DND-41 (cell line): ENCODE measurements around the gene ISYNA1.

Experiments
- ATAC-seq: fragments of 200-7000 bp; cut with Tn5 transposase; 3 replicates; pipeline ENCODE4 v1.9.1; 2021; ENCODE audit warnings: low read depth; ENCODE audit not compliant: insufficient read depth
- DNase-seq: peaks from one replicate; pipeline ENCODE4 v3.0.0-alpha.2; 2020
- H2AFZ ChIP-seq: 2 replicates; pipeline ENCODE4 v1.6.0; 2012; ENCODE audit warnings: low read depth, low read length
- H3K27ac ChIP-seq: 2 replicates; pipeline ENCODE4 v1.5.1; 2012; ENCODE audit warnings: low read length, inconsistent platforms
- H3K27me3 ChIP-seq: fragments of 200-600 bp; sonication (generic); 2 replicates; pipeline ENCODE4 v1.6.0; 2012; ENCODE audit warnings: low read length, mild to moderate bottlenecking, inconsistent platforms; ENCODE audit not compliant: insufficient read depth, poor library complexity
- H3K36me3 ChIP-seq: 2 replicates; pipeline ENCODE4 v1.5.1; 2012; ENCODE audit warnings: low read length, inconsistent platforms; ENCODE audit not compliant: insufficient read depth
- H3K4me1 ChIP-seq: 2 replicates; pipeline ENCODE4 v1.5.1; 2012; ENCODE audit warnings: mild to moderate bottlenecking, low read length; ENCODE audit not compliant: insufficient read depth
- H3K4me2 ChIP-seq: 2 replicates; pipeline ENCODE4 v1.6.0; 2012; ENCODE audit warnings: mild to moderate bottlenecking, moderate library complexity, low read length, inconsistent platforms; ENCODE audit not compliant: insufficient read depth
- H3K4me3 ChIP-seq, 2 experiments: fragments of 200-600 bp in 1 of 2; shearing (Covaris generic) in 1 of 2; 2 replicates each; pipeline ENCODE4 v1.5.1; 2012 to 2016; ENCODE audit warnings: inconsistent platforms in 2 of 2, low read length in 2 of 2, mild to moderate bottlenecking in 2 of 2, low read depth in 1 of 2, moderate library complexity in 1 of 2
- H3K79me2 ChIP-seq: 2 replicates; pipeline ENCODE4 v1.6.0; 2012; ENCODE audit warnings: low read length, inconsistent platforms; ENCODE audit not compliant: insufficient read depth
- H3K9ac ChIP-seq: 2 replicates; pipeline ENCODE4 v1.6.0; 2012; ENCODE audit warnings: low read depth, mild to moderate bottlenecking, inconsistent platforms, low read length, moderate library complexity
- H3K9me3 ChIP-seq: 2 replicates; pipeline ENCODE4 v1.5.1; 2012; ENCODE audit warnings: low read length, moderate library complexity, mild to moderate bottlenecking, inconsistent platforms; ENCODE audit not compliant: insufficient read depth, severe bottlenecking
- H4K20me1 ChIP-seq: 2 replicates; pipeline ENCODE4 v1.6.0; 2012; ENCODE audit warnings: low read length; ENCODE audit not compliant: insufficient read depth
- EZH2 ChIP-seq: IDR thresholded peaks from 3 replicates; pipeline ENCODE4 v1.6.1; 2012; ENCODE audit warnings: borderline replicate concordance, low read depth, mild to moderate bottlenecking, moderate library complexity, low read length, inconsistent platforms; ENCODE audit not compliant: severe bottlenecking
- TF ChIP-seq, protein P1 (sequence below): IDR thresholded peaks from 2 replicates; pipeline ENCODE4 v1.5.1; 2012; ENCODE audit warnings: borderline replicate concordance, low read length, moderate library complexity, mild to moderate bottlenecking; ENCODE audit not compliant: poor library complexity, severe bottlenecking; ENCODE audit errors: extremely low read depth

ISYNA1 gene

DNA sequence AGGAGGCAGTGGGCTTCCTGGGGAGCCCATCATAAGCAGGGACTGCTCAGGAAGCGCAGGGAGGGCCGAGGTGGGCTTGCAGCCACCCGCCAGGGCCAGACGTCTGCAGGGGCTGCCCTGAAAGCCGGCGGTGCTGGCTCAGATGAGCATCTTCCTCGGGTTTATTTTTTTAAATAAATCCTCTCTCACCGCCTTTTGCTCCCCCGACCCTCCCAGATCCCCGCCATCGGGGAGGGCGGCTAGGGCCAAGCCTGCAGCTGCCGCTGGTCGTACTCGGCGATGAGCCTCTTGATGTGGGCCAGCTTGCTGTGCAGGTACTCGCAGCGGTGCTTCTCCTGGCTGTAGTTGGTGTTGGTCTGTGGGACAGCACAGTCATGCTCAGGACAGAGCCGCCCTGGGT is 6.6 kb upstream of the ISYNA1 start:
- Histone ChIP-seq H3K79me2 (no peaks in the 10 kb centered on the region), H3K36me3 (peaks cover 59% of the 10 kb centered on the region)
- TF ChIP-seq, protein P1, sequence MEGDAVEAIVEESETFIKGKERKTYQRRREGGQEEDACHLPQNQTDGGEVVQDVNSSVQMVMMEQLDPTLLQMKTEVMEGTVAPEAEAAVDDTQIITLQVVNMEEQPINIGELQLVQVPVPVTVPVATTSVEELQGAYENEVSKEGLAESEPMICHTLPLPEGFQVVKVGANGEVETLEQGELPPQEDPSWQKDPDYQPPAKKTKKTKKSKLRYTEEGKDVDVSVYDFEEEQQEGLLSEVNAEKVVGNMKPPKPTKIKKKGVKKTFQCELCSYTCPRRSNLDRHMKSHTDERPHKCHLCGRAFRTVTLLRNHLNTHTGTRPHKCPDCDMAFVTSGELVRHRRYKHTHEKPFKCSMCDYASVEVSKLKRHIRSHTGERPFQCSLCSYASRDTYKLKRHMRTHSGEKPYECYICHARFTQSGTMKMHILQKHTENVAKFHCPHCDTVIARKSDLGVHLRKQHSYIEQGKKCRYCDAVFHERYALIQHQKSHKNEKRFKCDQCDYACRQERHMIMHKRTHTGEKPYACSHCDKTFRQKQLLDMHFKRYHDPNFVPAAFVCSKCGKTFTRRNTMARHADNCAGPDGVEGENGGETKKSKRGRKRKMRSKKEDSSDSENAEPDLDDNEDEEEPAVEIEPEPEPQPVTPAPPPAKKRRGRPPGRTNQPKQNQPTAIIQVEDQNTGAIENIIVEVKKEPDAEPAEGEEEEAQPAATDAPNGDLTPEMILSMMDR, result no peak
- TF ChIP-seq EZH2, result no peak

GRCh38 chr19:18443831-18444230 is 5.9 kb upstream of the ISYNA1 start:
- peaks cover 52% of the 10 kb centered on the region for H3K36me3 ChIP-seq
- no peaks in the 10 kb centered on the region for H3K4me1 ChIP-seq
- no peak overlapping the region for H3K4me2 ChIP-seq
- TF ChIP-seq, protein P1, result no peak
- TF ChIP-seq EZH2, result no peak
- no peak overlapping the region for H3K27ac ChIP-seq
- ATAC-seq (no peak), DNase-seq (no peak)
- no peaks in the 10 kb centered on the region for H3K79me2 ChIP-seq
- H3K9me3 ChIP-seq, result no peaks in the 10 kb centered on the region
- no peak overlapping the region for H3K9ac ChIP-seq
- no peak overlapping the region for H3K4me3 ChIP-seq
- H3K27me3 ChIP-seq, result no peaks in the 10 kb centered on the region
- H4K20me1 ChIP-seq, result peaks cover 20% of the 10 kb centered on the region; the same call in 1 of the 2 replicates
- H2AFZ ChIP-seq, result no peak overlapping the region

More for the DNA sequence above, 6.6 kb upstream of the ISYNA1 start:
- no peaks in the 10 kb centered on the region for H3K4me1 ChIP-seq
- H3K4me2 ChIP-seq, result no peak overlapping the region
- no peak overlapping the region for H3K4me3 ChIP-seq
- DNase-seq (no peak), ATAC-seq (no peak)
- H3K9me3 ChIP-seq, result no peaks in the 10 kb centered on the region
- no peak overlapping the region for H3K27ac ChIP-seq
- no peak overlapping the region for H3K9ac ChIP-seq
- no peaks in the 10 kb centered on the region for H3K27me3 ChIP-seq
- no peak overlapping the region for H2AFZ ChIP-seq
- peaks cover 26% of the 10 kb centered on the region; the same call in 1 of the 2 replicates for H4K20me1 ChIP-seq

GRCh38 chr19:18443406-18443805 is 5.5 kb upstream of the ISYNA1 start:
- TF ChIP-seq EZH2, result no peak
- TF ChIP-seq, protein P1, result no peak
- Histone ChIP-seq H3K27ac (no peak overlapping the region), H3K9me3 (no peaks in the 10 kb centered on the region), H4K20me1 (peaks cover 20% of the 10 kb centered on the region; the same call in 1 of the 2 replicates), H3K9ac (no peak overlapping the region), H3K4me2 (no peak overlapping the region), H3K4me1 (no peaks in the 10 kb centered on the region), H3K79me2 (no peaks in the 10 kb centered on the region), H3K36me3 (peaks cover 47% of the 10 kb centered on the region), H2AFZ (no peak overlapping the region), H3K4me3 (no peak overlapping the region), H3K27me3 (no peaks in the 10 kb centered on the region)
- ATAC-seq, result no peak
- no peak for DNase-seq

- Histone ChIP-seq H3K36me3 (peaks cover 43% of the 10 kb centered on the region), H2AFZ (no peak overlapping the region), H4K20me1 (peaks cover 20% of the 10 kb centered on the region; the same call in 1 of the 2 replicates), H3K79me2 (no peaks in the 10 kb centered on the region), H3K9me3 (no peaks in the 10 kb centered on the region), H3K9ac (no peak overlapping the region), H3K27me3 (no peaks in the 10 kb centered on the region), H3K4me3 (no peak overlapping the region), H3K4me2 (no peak overlapping the region), H3K27ac (no peak overlapping the region), H3K4me1 (no peaks in the 10 kb centered on the region)
- DNase-seq (no peak), ATAC-seq (no peak)
- TF ChIP-seq, protein P1, result no peak
- no peak for TF ChIP-seq EZH2
These were observed 5.0 kb upstream of the ISYNA1 start for GRCh38 chr19:18442941-18443340.
